Measurements from ENCODE around the gene MAN1C1. TPM values are rescaled to one million over a fixed set of nuclear protein-coding genes. Genes with fewer than 3 reads are reported as not detected.

MAN1C1 gene
- total and polyA plus RNA-seq, 3 experiments from 2014 or later = 2.8 to 5.6 (median 3.6) TPM

DNA sequence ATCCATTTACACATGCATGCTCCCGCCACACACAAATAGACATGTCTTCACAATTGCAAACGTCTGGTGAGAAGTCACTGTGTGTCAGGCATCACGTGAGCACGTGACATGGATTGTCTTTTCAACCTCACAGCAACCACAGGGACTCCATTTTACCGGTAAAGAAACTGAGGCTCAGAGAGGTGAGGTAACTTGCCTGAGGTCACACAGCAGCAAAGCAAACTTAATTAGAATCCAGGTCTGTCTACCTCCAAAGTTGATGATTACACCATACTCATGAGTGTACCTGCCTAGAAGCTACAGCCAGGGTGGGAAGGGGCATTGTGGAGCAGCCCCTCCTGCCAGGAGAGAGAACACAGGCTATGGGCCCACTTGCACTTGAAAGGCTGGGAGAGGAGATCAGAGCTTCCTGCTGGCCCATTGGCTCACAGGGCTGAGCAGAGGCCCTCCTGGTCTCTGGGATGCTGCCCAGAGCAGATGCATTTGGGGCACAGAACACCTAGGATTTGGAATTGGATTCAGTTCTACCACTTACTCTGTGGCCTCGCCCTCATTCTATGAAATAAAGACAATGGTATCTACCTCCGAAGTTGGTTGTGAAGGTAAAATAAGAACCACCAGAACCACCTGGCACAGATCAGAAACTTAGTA lies 139.0 kb downstream of the MAN1C1 start:
- Mint-ChIP-seq H3K27ac (peak overlapping the region in 3 of 8 donors; percentile 11 to 61 (median 33)), H3K9me3 (no peaks in the 10 kb centered on the region), H3K27me3 (no peaks in the 10 kb centered on the region), H3K36me3 (peaks cover 0 to 59% (median 4%) of the 10 kb centered on the region in 3 donors), H3K4me3 (no peak overlapping the region), H3K4me1 (peaks cover 14 to 19% (median 18%) of the 10 kb centered on the region in 3 donors)
- no peak overlapping the region for H3K4me3 ChIP-seq (ENCODE audit: low read length)
- no peaks in the 10 kb centered on the region for H3K27me3 ChIP-seq (ENCODE audit: insufficient read depth, low read length, poor library complexity, severe bottlenecking)
- H3K9me3 ChIP-seq (ENCODE audit: low read length) = no peaks in the 10 kb centered on the region
- ChIA-PET POLR2A (interaction anchor here (1.0 kb wide), 1 partner anchor 19 kb away, joined by 3 read pairs; no protein-coding TSS in a partner anchor), CTCF (no interaction called here)
- no peak for DNase-seq
- H3K27ac ChIP-seq (ENCODE audit: low read depth, low read length) = no peak overlapping the region
- peaks cover 7% of the 10 kb centered on the region for H3K36me3 ChIP-seq (ENCODE audit: insufficient read depth, low read length)
- peaks cover 29% of the 10 kb centered on the region for H3K4me1 ChIP-seq (ENCODE audit: insufficient read depth, low read length)

DNA sequence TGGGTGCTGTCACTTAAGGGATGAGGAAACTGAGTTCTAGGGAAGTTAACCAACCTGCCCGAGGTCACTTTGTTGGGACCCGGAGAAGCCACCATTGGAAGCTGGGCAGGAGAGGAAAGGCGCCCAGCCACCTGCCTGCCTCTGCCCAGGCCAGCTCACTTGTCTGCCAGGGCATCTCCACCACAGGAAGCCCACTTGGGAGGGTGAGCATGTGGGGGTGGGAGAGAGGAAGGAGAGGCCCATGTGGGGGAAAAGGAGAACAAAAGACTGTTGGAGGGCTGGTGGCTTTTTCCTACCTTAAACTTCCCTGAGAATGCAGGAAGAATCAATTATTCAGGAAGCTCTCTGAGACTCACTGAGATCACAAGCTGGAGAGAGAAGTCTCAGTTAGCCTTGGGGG lies 139.6 kb downstream of the MAN1C1 start:
- H3K9me3 Mint-ChIP-seq = no peaks in the 10 kb centered on the region
- H3K27me3 Mint-ChIP-seq = no peaks in the 10 kb centered on the region
- H3K4me1 ChIP-seq (ENCODE audit: insufficient read depth, low read length) = peaks cover 29% of the 10 kb centered on the region
- H3K4me3 ChIP-seq (ENCODE audit: low read length) = no peak overlapping the region
- peak overlapping the region in 4 of 8 donors; percentile 6 to 79 (median 22) for H3K27ac Mint-ChIP-seq
- H3K4me3 Mint-ChIP-seq = no peak overlapping the region
- no peak for DNase-seq
- ChIA-PET POLR2A (no interaction called here), CTCF (no interaction called here)
- H3K27me3 ChIP-seq (ENCODE audit: insufficient read depth, low read length, poor library complexity, severe bottlenecking) = no peaks in the 10 kb centered on the region
- H3K36me3 Mint-ChIP-seq = peaks cover 0 to 58% (median 6%) of the 10 kb centered on the region in 3 donors
- H3K4me1 Mint-ChIP-seq = peaks cover 14 to 19% (median 18%) of the 10 kb centered on the region in 3 donors
- no peaks in the 10 kb centered on the region for H3K9me3 ChIP-seq (ENCODE audit: low read length)
- H3K36me3 ChIP-seq (ENCODE audit: insufficient read depth, low read length) = peaks cover 7% of the 10 kb centered on the region
- H3K27ac ChIP-seq (ENCODE audit: low read depth, low read length) = no peak overlapping the region

DNA sequence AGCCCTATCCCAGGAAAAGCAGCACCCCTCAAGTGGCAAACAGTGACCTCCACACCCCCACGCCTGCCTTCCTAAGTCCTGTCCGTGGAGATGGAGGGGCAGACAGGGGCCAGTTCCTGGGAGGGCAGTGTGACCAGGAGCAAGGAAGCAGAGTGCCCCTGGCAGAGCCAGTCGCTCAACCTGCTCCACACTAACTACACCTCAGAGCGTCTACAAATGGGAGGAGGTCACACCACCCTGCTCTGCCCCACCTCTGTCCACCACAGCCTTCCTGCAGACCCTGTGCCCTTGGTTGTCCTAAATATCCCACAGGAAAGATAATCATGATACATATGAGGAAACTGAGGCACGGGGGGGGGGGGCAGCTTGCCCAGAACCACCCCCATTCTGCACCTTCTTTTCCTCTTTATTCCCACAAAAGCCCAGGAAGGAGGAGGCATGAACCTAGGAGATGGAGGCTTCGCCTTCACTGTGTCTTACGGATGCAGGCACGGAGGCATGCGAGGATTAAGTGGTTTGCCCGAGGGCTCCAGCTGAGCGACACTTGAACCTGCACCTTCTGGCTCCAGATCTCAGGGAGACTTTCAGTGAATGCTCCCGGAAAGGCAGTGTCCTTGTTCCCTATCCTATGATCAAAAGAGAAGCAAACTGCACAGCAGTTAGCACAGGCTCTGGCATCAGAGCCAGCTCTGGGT lies 140.7 kb downstream of the MAN1C1 start:
- CTCF ChIA-PET = no interaction called here

DNA sequence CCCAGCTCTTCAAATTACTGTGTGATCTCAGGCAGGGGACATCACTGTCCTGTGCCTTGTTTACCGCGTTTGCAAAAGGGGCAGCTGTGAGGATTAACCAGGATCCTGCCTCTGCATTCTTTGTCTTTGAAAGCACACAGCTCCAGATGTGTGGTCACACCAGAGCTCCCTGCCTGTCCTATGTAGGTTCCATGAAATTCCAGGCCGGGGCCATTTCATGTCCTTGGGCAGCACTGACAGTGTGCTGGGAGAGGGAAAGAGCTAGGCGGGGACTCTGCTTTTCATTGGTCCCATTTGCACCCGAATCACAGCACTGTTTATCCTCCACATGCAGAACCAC lies 141.2 kb downstream of the MAN1C1 start:
- H3K36me3 ChIP-seq (ENCODE audit: insufficient read depth, low read length) = peaks cover 7% of the 10 kb centered on the region
- Mint-ChIP-seq H3K27me3 (no peaks in the 10 kb centered on the region), H3K4me1 (peaks cover 14 to 19% (median 18%) of the 10 kb centered on the region in 3 donors), H3K4me3 (no peak overlapping the region), H3K36me3 (peaks cover 0 to 55% (median 6%) of the 10 kb centered on the region in 3 donors), H3K27ac (peak overlapping the region in 2 of 8 donors; percentile 39 to 57), H3K9me3 (no peaks in the 10 kb centered on the region)
- no peaks in the 10 kb centered on the region for H3K9me3 ChIP-seq (ENCODE audit: low read length)
- H3K4me1 ChIP-seq (ENCODE audit: insufficient read depth, low read length) = peaks cover 29% of the 10 kb centered on the region
- no peak overlapping the region for H3K27ac ChIP-seq (ENCODE audit: low read depth, low read length)
- H3K27me3 ChIP-seq (ENCODE audit: insufficient read depth, low read length, poor library complexity, severe bottlenecking) = no peaks in the 10 kb centered on the region
- H3K4me3 ChIP-seq (ENCODE audit: low read length) = no peak overlapping the region
- DNase-seq = no peak
- ChIA-PET POLR2A (no interaction called here), CTCF (interaction anchor here (0.8 kb wide), 1 partner anchor 41 kb away, joined by 3 read pairs; no protein-coding TSS in a partner anchor)

More for the DNA sequence above, 140.7 kb downstream of the MAN1C1 start:
- H3K4me3 ChIP-seq (ENCODE audit: low read length) = no peak overlapping the region
- POLR2A ChIA-PET = no interaction called here
- no peaks in the 10 kb centered on the region for H3K9me3 Mint-ChIP-seq
- peaks cover 29% of the 10 kb centered on the region for H3K4me1 ChIP-seq (ENCODE audit: insufficient read depth, low read length)
- no peaks in the 10 kb centered on the region for H3K27me3 Mint-ChIP-seq
- no peaks in the 10 kb centered on the region for H3K9me3 ChIP-seq (ENCODE audit: low read length)
- H3K36me3 ChIP-seq (ENCODE audit: insufficient read depth, low read length) = peaks cover 7% of the 10 kb centered on the region
- H3K27ac ChIP-seq (ENCODE audit: low read depth, low read length) = no peak overlapping the region
- peak overlapping the region in 1 of 8 donors; percentile 57 for H3K27ac Mint-ChIP-seq
- peaks cover 14 to 19% (median 18%) of the 10 kb centered on the region in 3 donors for H3K4me1 Mint-ChIP-seq
- H3K27me3 ChIP-seq (ENCODE audit: insufficient read depth, low read length, poor library complexity, severe bottlenecking) = no peaks in the 10 kb centered on the region
- H3K36me3 Mint-ChIP-seq = peaks cover 0 to 54% (median 6%) of the 10 kb centered on the region in 3 donors
- H3K4me3 Mint-ChIP-seq = no peak overlapping the region
- no peak for DNase-seq

DNA sequence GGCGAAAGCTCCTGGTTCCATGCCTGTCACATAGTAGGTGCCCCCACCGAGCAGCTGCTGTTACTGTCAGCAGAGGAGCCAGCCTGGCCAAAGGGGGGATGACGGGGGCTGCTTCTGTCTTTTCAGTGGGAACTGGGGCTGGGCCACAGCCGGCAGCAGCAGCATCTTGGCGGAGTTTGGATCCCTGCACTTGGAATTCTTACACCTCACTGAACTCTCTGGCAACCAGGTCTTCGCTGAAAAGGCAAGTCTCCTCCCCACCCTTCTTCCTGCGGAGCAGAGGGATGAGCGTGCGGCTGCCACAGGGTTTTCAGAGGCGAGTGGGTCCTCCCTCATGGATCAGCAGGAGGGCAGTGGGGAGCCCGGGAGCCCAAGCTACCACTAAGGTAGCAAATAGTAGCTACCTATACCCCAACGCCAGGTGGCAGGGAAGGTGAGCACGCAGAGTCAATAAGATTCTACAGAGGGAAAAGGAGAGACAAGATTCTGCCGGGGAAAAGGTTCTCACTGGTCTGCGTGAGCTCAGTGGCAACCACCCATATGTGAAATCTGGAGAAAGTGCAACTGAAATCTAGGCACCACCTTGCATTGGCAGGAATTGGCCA lies 142.0 kb downstream of the MAN1C1 start:
- Mint-ChIP-seq H3K4me3 (no peak overlapping the region), H3K27ac (no peak overlapping the region), H3K9me3 (no peaks in the 10 kb centered on the region), H3K27me3 (no peaks in the 10 kb centered on the region), H3K36me3 (peaks cover 0 to 51% (median 5%) of the 10 kb centered on the region in 3 donors), H3K4me1 (peaks cover 14 to 19% (median 18%) of the 10 kb centered on the region in 3 donors)
- no peaks in the 10 kb centered on the region for H3K9me3 ChIP-seq (ENCODE audit: low read length)
- H3K4me1 ChIP-seq (ENCODE audit: insufficient read depth, low read length) = peaks cover 29% of the 10 kb centered on the region
- no peak overlapping the region for H3K27ac ChIP-seq (ENCODE audit: low read depth, low read length)
- ChIA-PET POLR2A (no interaction called here), CTCF (interaction anchor here (0.8 to 1.5 kb wide), 2 partner anchors 16 to 40 kb away, joined by 3 to 5 read pairs; no protein-coding TSS in a partner anchor)
- DNase-seq = no peak
- peaks cover 7% of the 10 kb centered on the region for H3K36me3 ChIP-seq (ENCODE audit: insufficient read depth, low read length)
- no peak overlapping the region for H3K4me3 ChIP-seq (ENCODE audit: low read length)
- H3K27me3 ChIP-seq (ENCODE audit: insufficient read depth, low read length, poor library complexity, severe bottlenecking) = no peaks in the 10 kb centered on the region

DNA sequence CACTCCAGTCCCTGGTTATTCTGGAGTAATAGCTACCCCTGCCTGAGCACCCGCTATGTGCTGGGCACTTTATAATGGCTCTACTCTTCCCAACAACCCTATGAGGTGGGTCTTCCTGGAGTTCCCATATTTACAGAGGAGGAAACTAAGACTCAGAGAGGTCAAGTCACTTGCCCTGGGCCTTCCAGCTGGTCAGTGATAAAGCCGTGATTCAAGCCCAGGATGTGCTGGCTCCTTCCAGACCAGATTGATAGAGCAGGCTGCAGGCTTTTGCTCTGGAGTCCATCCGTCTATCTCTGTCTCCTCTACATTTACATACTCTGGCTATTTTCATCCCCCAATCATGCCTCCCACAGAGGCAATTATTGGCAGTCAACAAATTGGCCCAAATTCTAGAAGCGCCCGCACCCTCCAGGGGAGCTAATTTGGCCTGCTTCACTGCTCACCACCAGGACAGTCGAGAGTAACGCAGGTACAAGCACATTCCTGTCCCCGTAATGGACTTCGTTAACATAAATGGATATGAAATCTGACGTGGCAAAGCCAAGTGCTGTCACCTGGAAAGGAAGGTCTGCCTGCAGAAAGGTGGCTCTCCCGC lies 143.6 kb downstream of the MAN1C1 start:
- POLR2A ChIA-PET = no interaction called here
- Mint-ChIP-seq H3K27me3 (no peaks in the 10 kb centered on the region), H3K9me3 (no peaks in the 10 kb centered on the region), H3K36me3 (peaks cover 0 to 46% (median 7%) of the 10 kb centered on the region in 3 donors), H3K27ac (no peak overlapping the region), H3K4me1 (peaks cover 12 to 13% (median 13%) of the 10 kb centered on the region in 3 donors), H3K4me3 (no peak overlapping the region)
- Histone ChIP-seq H3K27me3 (ENCODE audit: insufficient read depth, low read length, poor library complexity, severe bottlenecking) (no peaks in the 10 kb centered on the region), H3K4me3 (ENCODE audit: low read length) (no peak overlapping the region), H3K4me1 (ENCODE audit: insufficient read depth, low read length) (peaks cover 22% of the 10 kb centered on the region), H3K36me3 (ENCODE audit: insufficient read depth, low read length) (peaks cover 7% of the 10 kb centered on the region), H3K9me3 (ENCODE audit: low read length) (no peaks in the 10 kb centered on the region), H3K27ac (ENCODE audit: low read depth, low read length) (no peak overlapping the region)
- CTCF ChIA-PET = interaction anchor here (0.9 to 1.5 kb wide), 2 partner anchors 14 to 46 kb away, joined by 3 to 5 read pairs; no protein-coding TSS in a partner anchor
- DNase-seq = no peak

DNA sequence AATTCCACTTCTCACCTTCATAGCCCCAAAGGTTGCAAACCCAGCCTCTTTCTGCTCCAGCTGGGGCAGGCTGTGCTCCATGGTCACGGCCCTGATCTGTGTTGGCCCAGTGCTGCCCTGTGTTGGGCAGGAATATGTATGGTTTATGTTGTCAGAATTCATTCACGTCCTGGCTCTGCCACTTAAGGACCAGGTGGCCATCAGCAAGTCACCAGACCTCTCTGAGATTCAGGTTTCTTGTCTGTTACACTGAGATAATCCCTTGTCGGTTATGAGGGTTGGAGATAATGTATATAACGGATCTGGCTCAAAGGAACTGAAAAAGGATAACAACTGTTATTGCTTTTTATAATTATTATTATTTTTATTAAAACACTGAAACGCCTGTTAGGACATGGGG lies 144.3 kb downstream of the MAN1C1 start:
- Mint-ChIP-seq H3K9me3 (no peaks in the 10 kb centered on the region), H3K4me3 (no peak overlapping the region), H3K27me3 (no peaks in the 10 kb centered on the region), H3K36me3 (peaks cover 0 to 45% (median 5%) of the 10 kb centered on the region in 3 donors), H3K4me1 (peaks cover 7 to 12% (median 10%) of the 10 kb centered on the region in 3 donors), H3K27ac (peak overlapping the region in 2 of 8 donors; percentile 40 to 84)
- Histone ChIP-seq H3K9me3 (ENCODE audit: low read length) (no peaks in the 10 kb centered on the region), H3K27me3 (ENCODE audit: insufficient read depth, low read length, poor library complexity, severe bottlenecking) (no peaks in the 10 kb centered on the region), H3K27ac (ENCODE audit: low read depth, low read length) (no peak overlapping the region), H3K4me1 (ENCODE audit: insufficient read depth, low read length) (peaks cover 22% of the 10 kb centered on the region), H3K4me3 (ENCODE audit: low read length) (no peak overlapping the region), H3K36me3 (ENCODE audit: insufficient read depth, low read length) (peaks cover 7% of the 10 kb centered on the region)
- DNase-seq = no peak
- CTCF ChIA-PET = no interaction called here
- POLR2A ChIA-PET = no interaction called here
